Measurements from ENCODE around the gene SLC16A1.
A peak's percentile ranks its signal among the peaks of the same experiment; 100 is the strongest.
"Not testable (repeated sequence)": the region's sequence is repeated elsewhere in the genome, so short reads cannot be mapped to it uniquely, and the experiment has no call there.

The SLC16A1 gene

GRCh38 chr1:112961072-112961471 lies 5.1 kb upstream of the SLC16A1 start:
- Histone ChIP-seq H3K9me3 (ENCODE audit: control insufficient read depth, low read length) (no peaks in the 10 kb centered on the region), H3K9ac (ENCODE audit: low read length) (no peak overlapping the region), H3K27me3 (replicated peaks; ENCODE audit: control insufficient read depth, insufficient read depth, low read length) (no peaks in the 10 kb centered on the region), H3K4me3 (ENCODE audit: low read length) (no peak overlapping the region), H3K4me1 (ENCODE audit: control insufficient read depth, insufficient read depth, low read length) (peaks cover 16% of the 10 kb centered on the region), H3K36me3 (ENCODE audit: control insufficient read depth, insufficient read depth, low read length, severe bottlenecking) (peaks cover 24% of the 10 kb centered on the region)
- DNase-seq (ENCODE audit: low read depth): no peak

- H3K36me3 ChIP-seq (ENCODE audit: control insufficient read depth, insufficient read depth, low read length, severe bottlenecking): peaks cover 23% of the 10 kb centered on the region
- DNase-seq (ENCODE audit: low read depth): no peak
- H3K9ac ChIP-seq (ENCODE audit: low read length): no peak overlapping the region
- no peak overlapping the region for H3K4me3 ChIP-seq (ENCODE audit: low read length)
- H3K9me3 ChIP-seq (ENCODE audit: control insufficient read depth, low read length): no peaks in the 10 kb centered on the region
- peaks cover 16% of the 10 kb centered on the region for H3K4me1 ChIP-seq (ENCODE audit: control insufficient read depth, insufficient read depth, low read length)
- H3K27me3 ChIP-seq (replicated peaks; ENCODE audit: control insufficient read depth, insufficient read depth, low read length): no peaks in the 10 kb centered on the region
Measured at GRCh38 chr1:112960384-112960783, 4.4 kb upstream of the SLC16A1 start.

GRCh38 chr1:112958236-112958635 lies 2.2 kb upstream of the SLC16A1 start:
- DNase-seq (ENCODE audit: low read depth); H3K27me3 ChIP-seq (replicated peaks; ENCODE audit: control insufficient read depth, insufficient read depth, low read length); H3K9me3 ChIP-seq (ENCODE audit: control insufficient read depth, low read length): not testable (repeated sequence)
- Histone ChIP-seq H3K4me1 (ENCODE audit: control insufficient read depth, insufficient read depth, low read length) (peaks cover 33% of the 10 kb centered on the region), H3K36me3 (ENCODE audit: control insufficient read depth, insufficient read depth, low read length, severe bottlenecking) (peaks cover 16% of the 10 kb centered on the region), H3K4me3 (ENCODE audit: low read length) (peak overlapping the region; percentile 95), H3K9ac (ENCODE audit: low read length) (peak overlapping the region; percentile 97)

- Histone ChIP-seq H3K36me3 (ENCODE audit: control insufficient read depth, insufficient read depth, low read length, severe bottlenecking) (peaks cover 14% of the 10 kb centered on the region), H3K4me3 (ENCODE audit: low read length) (peak overlapping the region; percentile 95), H3K4me1 (ENCODE audit: control insufficient read depth, insufficient read depth, low read length) (peaks cover 33% of the 10 kb centered on the region), H3K9me3 (ENCODE audit: control insufficient read depth, low read length) (no peaks in the 10 kb centered on the region), H3K9ac (ENCODE audit: low read length) (peak overlapping the region; percentile 97), H3K27me3 (replicated peaks; ENCODE audit: control insufficient read depth, insufficient read depth, low read length) (no peaks in the 10 kb centered on the region)
- peak; percentile 88 for DNase-seq (ENCODE audit: low read depth)
Measured at GRCh38 chr1:112957133-112957812, 1.3 kb upstream of the SLC16A1 start.

- Histone ChIP-seq H3K27me3 (replicated peaks; ENCODE audit: control insufficient read depth, insufficient read depth, low read length) (no peaks in the 10 kb centered on the region), H3K9ac (ENCODE audit: low read length) (peak overlapping the region; percentile 97), H3K9me3 (ENCODE audit: control insufficient read depth, low read length) (no peaks in the 10 kb centered on the region), H3K4me3 (ENCODE audit: low read length) (peak overlapping the region; percentile 95), H3K4me1 (ENCODE audit: control insufficient read depth, insufficient read depth, low read length) (peaks cover 33% of the 10 kb centered on the region), H3K36me3 (ENCODE audit: control insufficient read depth, insufficient read depth, low read length, severe bottlenecking) (peaks cover 10% of the 10 kb centered on the region)
- DNase-seq (ENCODE audit: low read depth): no peak
Measured at GRCh38 chr1:112956544-112957132, 642 bp upstream of the SLC16A1 start.

- Histone ChIP-seq H3K36me3 (ENCODE audit: control insufficient read depth, insufficient read depth, low read length, severe bottlenecking) (no peaks in the 10 kb centered on the region), H3K9me3 (ENCODE audit: control insufficient read depth, low read length) (no peaks in the 10 kb centered on the region)
- DNase-seq (ENCODE audit: low read depth): peak; percentile 81
Measured at GRCh38 chr1:112954945-112955772, 837 bp downstream of the SLC16A1 start.

GRCh38 chr1:112954017-112954650 lies 1.9 kb downstream of the SLC16A1 start:
- Histone ChIP-seq H3K4me3 (ENCODE audit: low read length) (peak overlapping the region; percentile 95), H3K9ac (ENCODE audit: low read length) (peak overlapping the region; percentile 97), H3K27me3 (replicated peaks; ENCODE audit: control insufficient read depth, insufficient read depth, low read length) (no peaks in the 10 kb centered on the region), H3K4me1 (ENCODE audit: control insufficient read depth, insufficient read depth, low read length) (peaks cover 28% of the 10 kb centered on the region), H3K9me3 (ENCODE audit: control insufficient read depth, low read length) (no peaks in the 10 kb centered on the region), H3K36me3 (ENCODE audit: control insufficient read depth, insufficient read depth, low read length, severe bottlenecking) (no peaks in the 10 kb centered on the region)
- peak; percentile 45 for DNase-seq (ENCODE audit: low read depth)

More at GRCh38 chr1:112954945-112955772, 837 bp downstream of the SLC16A1 start:
- peak overlapping the region; percentile 97 for H3K9ac ChIP-seq (ENCODE audit: low read length)
- no peaks in the 10 kb centered on the region for H3K27me3 ChIP-seq (replicated peaks; ENCODE audit: control insufficient read depth, insufficient read depth, low read length)
- peaks cover 33% of the 10 kb centered on the region for H3K4me1 ChIP-seq (ENCODE audit: control insufficient read depth, insufficient read depth, low read length)
- H3K4me3 ChIP-seq (ENCODE audit: low read length): peak overlapping the region; percentile 95

GRCh38 chr1:112950426-112950825 lies 5.6 kb downstream of the SLC16A1 start:
- H3K4me1 ChIP-seq (ENCODE audit: control insufficient read depth, insufficient read depth, low read length): peaks cover 22% of the 10 kb centered on the region
- DNase-seq (ENCODE audit: low read depth): no peak
- H3K27me3 ChIP-seq (replicated peaks; ENCODE audit: control insufficient read depth, insufficient read depth, low read length): no peaks in the 10 kb centered on the region
- H3K9me3 ChIP-seq (ENCODE audit: control insufficient read depth, low read length): no peaks in the 10 kb centered on the region
- no peaks in the 10 kb centered on the region for H3K36me3 ChIP-seq (ENCODE audit: control insufficient read depth, insufficient read depth, low read length, severe bottlenecking)
- no peak overlapping the region for H3K9ac ChIP-seq (ENCODE audit: low read length)
- no peak overlapping the region for H3K4me3 ChIP-seq (ENCODE audit: low read length)

GRCh38 chr1:112946683-112947082 lies 9.3 kb downstream of the SLC16A1 start:
- peaks cover 5% of the 10 kb centered on the region for H3K4me1 ChIP-seq (ENCODE audit: control insufficient read depth, insufficient read depth, low read length)
- H3K4me3 ChIP-seq (ENCODE audit: low read length): no peak overlapping the region
- H3K27me3 ChIP-seq (replicated peaks; ENCODE audit: control insufficient read depth, insufficient read depth, low read length): no peaks in the 10 kb centered on the region
- H3K9ac ChIP-seq (ENCODE audit: low read length): no peak overlapping the region
- no peaks in the 10 kb centered on the region for H3K9me3 ChIP-seq (ENCODE audit: control insufficient read depth, low read length)
- no peaks in the 10 kb centered on the region for H3K36me3 ChIP-seq (ENCODE audit: control insufficient read depth, insufficient read depth, low read length, severe bottlenecking)
- no peak for DNase-seq (ENCODE audit: low read depth)

GRCh38 chr1:112939810-112940209 lies 16.2 kb downstream of the SLC16A1 start:
- DNase-seq (ENCODE audit: low read depth): no peak
- H3K9ac ChIP-seq (ENCODE audit: low read length): no peak overlapping the region
- H3K27me3 ChIP-seq (replicated peaks; ENCODE audit: control insufficient read depth, insufficient read depth, low read length): no peaks in the 10 kb centered on the region
- H3K9me3 ChIP-seq (ENCODE audit: control insufficient read depth, low read length): no peaks in the 10 kb centered on the region
- no peaks in the 10 kb centered on the region for H3K36me3 ChIP-seq (ENCODE audit: control insufficient read depth, insufficient read depth, low read length, severe bottlenecking)
- peaks cover 37% of the 10 kb centered on the region for H3K4me1 ChIP-seq (ENCODE audit: control insufficient read depth, insufficient read depth, low read length)
- no peak overlapping the region for H3K4me3 ChIP-seq (ENCODE audit: low read length)

GRCh38 chr1:112938210-112938609 lies 17.8 kb downstream of the SLC16A1 start:
- peak; percentile 47 for DNase-seq (ENCODE audit: low read depth)
- peak overlapping the region; percentile 21 for H3K4me3 ChIP-seq (ENCODE audit: low read length)
- peaks cover 42% of the 10 kb centered on the region for H3K4me1 ChIP-seq (ENCODE audit: control insufficient read depth, insufficient read depth, low read length)
- no peaks in the 10 kb centered on the region for H3K36me3 ChIP-seq (ENCODE audit: control insufficient read depth, insufficient read depth, low read length, severe bottlenecking)
- no peaks in the 10 kb centered on the region for H3K27me3 ChIP-seq (replicated peaks; ENCODE audit: control insufficient read depth, insufficient read depth, low read length)
- H3K9ac ChIP-seq (ENCODE audit: low read length): no peak overlapping the region
- no peaks in the 10 kb centered on the region for H3K9me3 ChIP-seq (ENCODE audit: control insufficient read depth, low read length)
